ENCODE data around the gene TUFT1. TPM values are rescaled to one million over a fixed set of nuclear protein-coding genes. Genes with fewer than 3 reads are reported as not detected.
A peak's percentile ranks its signal among the peaks of the same experiment; 100 is the strongest.

TUFT1 gene
- total and polyA plus RNA-seq, 9 of the 15 experiments (the other 6 are each of a cell fraction or from before 2014, with no cell fraction given) = 0.54 to 2.0 (median 1.7) TPM

- TF ChIP-seq ATF3 (IDR thresholded peaks at IDR 0.05) (peak; percentile 97), ATF3 (CRISPR knock-in tag; conservative IDR thresholded peaks at IDR 0.05) (peak; percentile 79), GTF2E2 (tag; IDR thresholded peaks at IDR 0.05) (0 out of 2 replicates have a peak, but pooled peaks have one; percentile 38), SLC30A9 (CRISPR knock-in tag; IDR thresholded peaks at IDR 0.05) (no peak), HDAC2 (IDR thresholded peaks at IDR 0.05) (0 out of 2 replicates have a peak, but pooled peaks have one; percentile 46), RCOR1 (IDR thresholded peaks at IDR 0.05; ENCODE audit: borderline replicate concordance in 1 of 2, low read depth in 2 of 2, low read length in 2 of 2) (peak in 1 of 2 experiments; percentile 87; a peak in 2 of 4 replicates), ATF7 (IDR thresholded peaks at IDR 0.05) (peak; percentile 85), NR1H2 (CRISPR knock-in tag; IDR thresholded peaks at IDR 0.05) (no peak), CEBPG (CRISPR knock-in tag; IDR thresholded peaks at IDR 0.05) (peak; percentile 52; the same call in 1 of the 2 replicates), CEBPG (tag; conservative IDR thresholded peaks at IDR 0.05 in 1 of 2, IDR thresholded peaks at IDR 0.05 in 1 of 2) (no peak; a peak in 1 of 4 replicates), JUND (IDR thresholded peaks at IDR 0.05; ENCODE audit: borderline replicate concordance, low read depth, low read length) (peak; percentile 98), JUND (tag; IDR thresholded peaks at IDR 0.05; ENCODE audit: borderline replicate concordance, low read depth, low read length) (peak; percentile 95; the same call in 2 of the 3 replicates), BRD9 (IDR thresholded peaks at IDR 0.05; ENCODE audit: low read depth, partially characterized antibody) (peak; percentile 9), NRF1 (conservative IDR thresholded peaks at IDR 0.05 in 1 of 2, IDR thresholded peaks at IDR 0.05 in 1 of 2) (peak; percentile 80 to 81), BCOR (IDR thresholded peaks at IDR 0.05) (no peak), CTCF (IDR thresholded peaks at IDR 0.05 in 2 of 3, conservative IDR thresholded peaks at IDR 0.05 in 1 of 3; ENCODE audit: insufficient read depth in 2 of 3, low read depth in 1 of 3, low read length in 3 of 3) (no peak), SRSF7 (optimal IDR thresholded peaks at IDR 0.05; ENCODE audit: low read depth, low read length) (no peak), TGIF2 (CRISPR knock-in tag; IDR thresholded peaks at IDR 0.05) (no peak), ZNF121 (CRISPR knock-in tag; conservative IDR thresholded peaks at IDR 0.05) (no peak), MEIS2 (IDR thresholded peaks at IDR 0.05; ENCODE audit: partially characterized antibody) (peak; percentile 7), POLR2G (IDR thresholded peaks at IDR 0.05; ENCODE audit: low read depth, low read length) (peak; percentile 26; the same call in 1 of the 2 replicates)
Measured at GRCh38 chr1:151574575-151575529, 34.7 kb downstream of the TUFT1 start (continued).

All from K562 (cell line).